ENCODE data around the gene SCEL.

SCEL gene

DNA sequence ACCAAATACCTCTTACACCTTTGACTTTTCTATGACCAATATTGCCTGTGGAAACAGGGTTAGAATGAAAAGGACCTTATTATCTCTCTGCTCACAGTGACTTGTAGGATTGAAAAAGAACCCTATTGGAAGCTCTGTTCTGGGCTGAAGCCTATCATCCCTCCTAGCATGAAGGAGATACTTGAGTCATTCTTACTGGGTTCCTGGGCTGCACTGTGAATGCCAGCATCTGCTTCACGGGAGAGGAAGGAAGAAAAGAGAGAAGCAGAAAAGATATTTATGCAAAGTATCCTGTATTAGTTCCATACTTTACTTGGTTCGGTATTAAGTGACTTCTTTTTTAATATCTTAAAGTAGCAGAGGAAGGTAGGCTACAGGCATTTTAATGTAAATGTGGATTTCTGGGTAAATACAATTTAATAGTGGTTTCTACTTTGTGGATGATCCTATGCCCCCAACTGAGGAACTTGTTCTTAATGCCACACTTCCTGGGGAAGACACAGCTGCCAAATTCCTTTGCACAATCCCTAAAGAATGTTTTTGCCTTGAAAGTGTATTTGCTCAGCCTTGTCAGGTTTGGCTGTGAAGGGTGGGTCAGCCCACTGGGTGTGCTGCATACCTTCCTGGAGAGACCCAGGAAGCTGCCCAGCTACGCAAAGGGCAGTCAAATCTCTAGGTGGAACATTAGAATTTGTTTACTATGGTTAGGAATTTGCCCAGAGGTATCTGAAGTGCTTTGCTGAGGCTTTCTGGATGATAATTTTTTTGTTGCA, 13.7 kb upstream of the SCEL start:
- DNase-seq = peak in 1 of 4 experiments; percentile 18

DNA sequence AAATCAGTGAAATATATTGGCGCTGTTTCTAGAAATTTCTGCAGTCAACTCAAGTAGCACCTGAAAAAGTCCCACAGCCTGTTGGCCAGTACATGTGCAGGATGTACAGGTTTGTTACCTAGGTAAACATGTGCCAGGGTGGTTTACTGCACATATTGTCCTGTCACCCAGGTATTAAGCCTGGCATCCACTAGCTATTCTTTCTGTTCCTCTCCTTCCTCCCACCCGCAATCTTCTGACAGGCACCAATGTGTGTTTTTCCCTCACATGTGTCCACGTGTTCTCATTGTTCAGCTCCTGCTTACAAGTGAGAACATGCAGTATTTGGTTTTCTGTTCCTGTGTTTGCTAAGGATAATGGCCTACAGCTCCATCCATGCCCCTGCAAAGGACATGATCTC, 13.1 kb upstream of the SCEL start:
- DNase-seq = no peak

DNA sequence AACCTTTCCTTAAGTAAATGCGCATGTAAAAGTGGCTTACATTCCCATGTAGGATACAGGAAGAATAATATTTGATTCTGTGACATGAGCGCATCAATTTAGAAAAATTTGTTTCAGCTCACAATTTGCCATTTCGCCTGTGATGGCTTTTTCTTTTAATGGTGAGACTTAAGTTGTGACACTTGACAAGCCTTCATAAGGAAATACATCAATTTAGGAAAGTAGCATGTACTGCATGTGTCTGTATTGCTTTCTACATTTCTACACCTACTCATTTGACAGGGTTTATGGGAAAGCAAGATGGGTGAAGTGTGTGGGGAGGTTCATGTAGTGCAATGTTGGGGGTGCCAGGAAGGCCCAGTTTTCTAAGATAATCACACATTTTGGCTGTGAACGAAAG, 12.1 kb upstream of the SCEL start:
- no peak for DNase-seq

DNA sequence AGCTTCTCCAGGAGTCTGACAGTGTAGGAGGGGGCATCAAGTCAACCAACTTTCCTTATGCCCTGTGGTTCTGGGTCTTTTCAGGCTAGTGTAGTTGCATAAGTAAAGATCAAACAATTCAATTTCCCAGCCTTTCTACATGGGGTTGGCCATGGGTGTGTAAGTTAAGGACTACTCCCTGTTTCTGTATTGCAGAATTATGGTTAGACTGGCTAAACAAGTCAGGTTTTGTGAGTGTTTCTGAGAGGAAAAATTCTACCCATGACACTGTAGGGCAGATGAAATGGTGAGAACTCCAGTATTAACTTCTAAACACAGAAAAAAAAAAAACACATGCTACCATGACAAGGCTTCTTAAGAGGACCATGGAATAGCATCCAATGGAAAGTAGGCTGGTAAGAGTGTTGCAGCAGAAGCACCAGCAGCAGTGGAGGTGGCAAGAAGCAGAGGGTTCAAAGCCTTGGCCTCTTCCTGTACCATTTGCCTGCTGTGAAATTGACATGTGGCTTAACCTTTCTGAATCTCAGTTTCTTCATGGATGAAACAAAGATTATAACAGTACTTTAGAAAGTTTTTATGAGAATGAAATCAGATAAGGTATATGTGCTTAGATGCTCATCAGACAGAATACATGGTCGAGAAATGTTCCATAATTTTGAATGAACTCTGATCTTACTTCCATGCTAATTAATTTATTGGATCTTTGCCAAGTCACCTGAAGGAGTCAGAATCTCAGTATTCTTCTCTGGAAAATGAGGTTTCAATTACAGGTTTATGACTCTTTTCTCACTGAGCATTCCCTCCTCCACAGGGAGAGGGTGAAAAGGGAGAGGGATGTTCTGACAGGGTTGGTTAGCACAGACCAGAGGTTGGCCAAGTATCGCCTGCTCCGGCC, 11.4 kb upstream of the SCEL start:
- DNase-seq = no peak

DNA sequence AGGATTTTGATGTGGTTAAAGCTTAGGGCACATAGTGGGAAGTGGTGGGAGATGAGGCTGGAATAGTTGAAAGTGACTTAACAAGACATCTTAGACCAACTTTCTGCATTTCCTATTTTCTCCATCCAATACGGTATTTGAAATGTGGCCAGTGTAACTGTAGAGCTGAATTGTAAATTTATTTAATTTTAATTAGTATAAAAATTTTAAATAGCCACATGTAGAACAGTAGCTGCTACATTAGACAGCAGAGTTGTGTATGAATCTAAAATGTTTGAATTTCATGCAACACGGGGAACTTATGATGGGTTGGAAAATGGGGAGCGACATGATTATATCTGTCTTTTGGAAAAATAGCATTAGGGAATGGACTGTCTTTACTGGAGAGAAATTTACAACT, 7.1 kb upstream of the SCEL start:
- DNase-seq = no peak

DNA sequence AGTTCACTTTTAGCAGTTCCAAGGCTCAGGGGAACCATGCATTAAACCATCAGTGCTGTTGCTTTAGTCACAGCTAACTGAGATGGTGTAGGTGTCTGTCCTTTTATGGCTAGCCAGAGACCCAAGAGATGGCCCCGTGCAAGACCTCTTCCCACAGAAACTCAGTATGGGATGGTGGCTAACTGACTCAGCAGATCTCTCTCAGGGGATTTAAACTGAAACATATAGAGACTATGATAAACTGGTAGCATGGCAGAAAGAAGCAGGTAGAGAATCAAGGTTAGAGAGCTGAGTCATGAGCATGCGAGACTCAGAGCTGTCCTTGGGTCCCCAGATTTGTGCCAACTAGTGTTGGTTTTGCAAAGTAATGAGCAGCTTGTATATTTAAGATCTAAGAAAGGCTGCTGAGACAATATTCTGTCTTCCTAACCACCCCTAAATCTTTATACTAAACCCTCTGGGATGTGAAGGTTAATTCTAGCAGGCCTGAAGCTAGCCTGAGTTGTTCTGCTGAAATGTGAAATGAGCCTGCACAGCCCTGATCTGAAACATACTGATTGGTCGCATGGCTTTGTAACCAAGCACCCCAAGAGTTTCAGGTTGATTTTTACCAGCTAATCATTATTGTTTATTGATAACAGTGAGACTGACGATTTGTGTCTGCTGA, 6.5 kb upstream of the SCEL start:
- DNase-seq = no peak

DNA sequence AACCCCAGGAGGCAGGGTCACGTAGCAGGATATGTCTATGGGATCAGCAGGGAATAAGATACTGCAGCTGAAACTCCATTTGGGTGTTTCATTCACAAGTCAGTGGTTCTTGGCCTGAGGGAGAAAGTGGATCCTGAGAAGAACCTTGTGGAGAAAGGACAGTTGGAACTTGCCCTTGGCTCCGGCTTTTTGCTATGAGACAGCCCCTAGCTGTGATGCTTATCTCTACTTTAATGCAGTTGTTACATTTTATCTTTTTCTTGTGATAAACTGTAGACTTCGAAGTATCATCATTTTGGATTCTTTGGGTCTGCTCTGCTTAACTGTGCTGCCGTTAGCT, 6.0 kb upstream of the SCEL start:
- DNase-seq = no peak

DNA sequence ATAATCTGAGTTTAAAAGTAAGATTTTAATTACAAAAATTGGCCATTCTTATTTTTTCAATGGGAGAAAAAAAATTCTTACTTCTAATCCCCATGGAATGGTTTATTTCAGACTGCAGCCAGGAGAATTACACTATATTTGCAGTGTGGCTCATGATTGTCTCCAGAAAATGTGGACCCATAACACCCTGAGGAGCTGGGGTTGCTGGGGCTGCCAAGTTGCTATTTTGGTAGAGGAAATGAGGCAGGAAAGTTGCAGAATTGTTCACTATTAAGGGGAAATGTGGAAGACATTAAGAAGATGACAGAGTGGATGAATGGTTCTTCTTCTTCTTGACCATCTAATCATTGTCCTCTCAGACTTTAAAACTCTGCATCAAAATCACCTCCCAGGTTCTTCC, 4.6 kb upstream of the SCEL start:
- DNase-seq = peak in 1 of 4 experiments; percentile 11

DNA sequence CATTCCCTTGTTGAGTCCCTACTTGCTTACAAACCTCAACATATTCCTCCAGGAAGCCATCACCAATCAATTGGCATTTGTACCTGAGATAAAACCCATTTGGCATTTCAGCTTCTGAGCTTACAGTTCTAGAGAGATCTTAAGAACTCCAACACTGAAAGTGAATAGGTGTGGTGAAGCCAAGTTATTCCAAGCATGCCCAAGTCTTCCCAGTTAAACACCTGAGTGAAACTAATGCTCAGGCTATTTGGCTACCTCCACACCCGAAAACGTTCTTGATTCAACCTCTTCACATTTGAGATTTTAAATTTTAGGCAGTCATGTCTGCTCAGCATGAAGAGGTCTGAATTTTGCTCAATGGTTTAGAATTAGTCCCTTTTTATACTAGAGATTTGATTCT, 2.5 kb upstream of the SCEL start:
- DNase-seq = no peak

DNA sequence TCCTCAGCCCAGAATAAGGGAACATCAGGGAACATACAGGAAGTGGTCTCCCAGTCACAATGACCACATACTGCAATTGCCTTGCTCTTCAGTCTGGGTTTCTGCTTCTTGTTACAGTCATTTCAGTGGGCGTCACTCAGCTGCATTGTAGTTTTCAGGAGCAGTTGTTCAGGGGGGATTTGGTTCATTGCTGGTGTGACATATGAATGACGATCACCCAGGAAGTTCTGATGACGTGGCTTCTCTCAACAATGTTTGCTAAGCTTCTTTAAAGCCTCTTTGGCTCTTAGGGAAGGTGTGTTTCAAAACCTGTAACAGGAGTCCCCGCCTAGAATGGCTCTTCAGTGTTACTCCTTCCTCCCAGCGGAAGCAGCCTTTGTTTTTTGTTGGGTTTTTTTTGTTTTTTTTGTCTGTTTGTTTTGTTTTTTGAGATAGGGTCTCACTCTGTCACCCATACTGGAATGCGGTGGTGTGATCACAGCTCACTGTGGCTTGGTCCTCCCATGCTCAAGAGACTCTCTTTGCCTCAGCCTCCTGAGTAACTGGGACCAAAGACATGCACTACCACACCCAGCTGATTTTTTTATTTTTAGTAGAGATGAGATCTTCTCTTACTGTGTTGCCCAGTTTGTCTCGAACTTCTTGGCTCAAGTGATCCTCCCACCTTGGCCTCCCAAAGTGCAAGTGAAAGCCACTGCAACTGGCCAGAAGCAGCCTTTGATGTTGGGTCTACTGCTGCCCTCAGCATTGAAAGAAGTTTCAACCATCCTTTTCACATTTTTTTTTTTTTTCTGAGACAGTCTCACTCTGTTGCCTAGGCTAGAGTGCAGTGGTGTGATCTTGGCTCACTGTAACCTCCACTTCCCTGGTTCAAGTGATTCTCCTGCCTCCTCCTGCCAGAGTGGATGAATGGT, 1.4 kb upstream of the SCEL start:
- peak; percentile 39 to 77 (median 62) for DNase-seq

DNA sequence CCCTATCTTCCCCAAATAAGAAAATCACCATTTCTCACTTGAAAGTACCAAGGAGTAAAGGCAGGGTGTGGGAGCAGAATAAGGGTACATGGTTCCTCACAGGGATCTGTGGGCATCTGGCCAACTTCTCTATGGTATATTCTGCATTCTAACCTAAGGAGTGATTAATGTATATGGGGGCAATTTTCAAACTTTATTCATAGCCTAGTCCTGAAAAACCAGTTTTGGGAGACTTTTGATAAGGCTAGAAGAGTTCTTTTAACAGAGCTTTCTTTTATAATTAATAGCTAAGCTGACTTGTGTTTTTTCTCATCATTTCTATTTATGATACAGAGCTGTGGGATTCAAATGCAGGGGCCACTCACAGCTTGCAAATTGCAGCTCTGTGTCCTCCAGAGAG, 852 bp downstream of the SCEL start:
- DNase-seq = no peak

DNA sequence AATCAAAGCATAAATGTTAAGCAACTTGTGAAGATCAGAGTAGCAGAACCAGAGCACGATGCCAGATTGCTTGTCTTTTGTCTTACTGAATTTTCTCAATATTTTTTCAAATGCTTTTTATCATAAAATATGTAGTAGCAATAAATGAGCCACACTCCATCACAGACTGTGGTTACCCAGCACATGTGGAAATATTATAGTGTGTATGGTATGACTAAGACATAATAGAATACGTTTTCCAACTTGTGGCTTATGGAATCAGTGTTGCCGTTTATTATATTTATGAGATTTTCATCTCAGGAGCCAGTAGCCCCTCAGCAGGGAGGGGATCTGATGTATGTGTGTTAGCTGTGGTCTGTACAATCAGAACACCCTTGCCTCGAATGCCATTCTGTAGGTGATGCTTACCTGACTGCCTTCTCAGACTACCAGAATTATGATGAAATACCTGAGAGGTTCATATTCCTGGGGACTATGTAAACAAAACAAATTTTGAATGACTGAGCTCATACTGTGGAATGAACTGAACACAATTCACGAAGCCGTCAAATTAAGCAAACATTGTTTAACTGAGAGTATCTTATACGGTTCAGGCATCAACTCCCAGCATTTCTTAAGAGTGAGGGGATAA, 1.9 kb downstream of the SCEL start:
- DNase-seq = no peak

DNA sequence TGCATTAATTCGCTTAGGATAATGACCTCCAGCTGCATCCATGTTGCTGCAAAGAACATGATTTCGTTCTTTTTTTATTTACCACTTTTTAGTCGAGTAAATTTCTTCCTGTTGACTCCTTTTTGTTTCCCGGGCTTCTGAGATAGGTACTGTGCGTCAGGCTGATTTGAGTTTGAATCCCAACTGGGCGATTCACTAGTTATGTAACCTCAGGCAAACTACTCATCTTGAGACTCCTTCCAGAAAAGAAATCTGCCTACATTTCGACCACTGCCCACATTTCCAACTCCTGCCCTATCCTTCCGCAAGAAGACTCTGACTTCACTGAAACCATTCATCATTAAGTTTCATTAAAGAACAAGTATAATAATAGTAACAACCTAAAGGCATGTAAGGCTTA, 8.2 kb downstream of the SCEL start:
- no peak for DNase-seq

DNA sequence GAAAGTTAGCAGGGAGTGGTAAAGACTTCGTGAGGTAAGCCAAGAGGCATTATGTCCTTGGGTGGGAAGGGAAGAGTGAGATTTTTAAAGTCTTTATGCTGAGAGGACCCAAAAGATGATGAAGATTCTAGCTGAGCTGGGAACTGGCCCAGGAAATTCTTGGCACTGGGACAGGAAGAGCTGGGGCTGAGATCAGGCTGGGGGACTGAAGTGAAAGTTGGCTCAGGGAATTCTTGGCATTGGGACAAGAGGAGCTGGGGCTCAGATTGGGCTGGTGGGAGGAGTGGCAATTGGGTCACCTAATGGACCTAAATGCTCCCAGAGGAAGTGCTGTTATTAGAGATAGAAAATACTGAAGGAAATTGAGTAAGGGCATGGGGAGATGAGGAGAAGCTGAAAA, 8.8 kb downstream of the SCEL start:
- DNase-seq = peak in 2 of 4 experiments; percentile 9 to 19

DNA sequence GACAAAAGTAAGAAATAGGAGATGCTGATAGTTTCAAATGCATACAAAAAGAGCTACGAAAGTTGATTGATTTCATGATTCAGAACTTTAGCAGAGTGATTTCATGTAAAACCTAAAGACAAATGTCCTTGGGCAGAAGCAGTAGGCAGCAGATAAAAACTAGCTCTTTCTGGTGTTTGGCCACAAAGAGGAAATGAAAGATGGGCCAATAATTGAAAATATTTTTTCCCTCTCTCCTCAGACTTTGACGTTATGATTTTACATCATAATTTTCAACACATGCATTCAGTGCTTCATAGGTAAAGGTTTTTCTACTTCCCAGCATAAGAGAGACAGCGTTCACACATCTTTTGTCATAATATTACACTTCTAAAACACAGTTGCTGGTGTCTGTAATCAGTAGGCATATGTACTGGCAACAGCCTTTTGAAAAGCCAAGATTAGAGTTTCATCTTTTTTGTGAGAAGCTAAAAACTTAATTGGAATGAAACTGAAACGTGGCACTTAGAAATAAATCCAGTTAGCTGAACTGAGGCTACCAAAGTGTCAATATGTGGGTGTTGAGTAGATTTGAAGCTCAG, 9.3 kb downstream of the SCEL start:
- DNase-seq = peak in 2 of 4 experiments; percentile 7 to 23

DNA sequence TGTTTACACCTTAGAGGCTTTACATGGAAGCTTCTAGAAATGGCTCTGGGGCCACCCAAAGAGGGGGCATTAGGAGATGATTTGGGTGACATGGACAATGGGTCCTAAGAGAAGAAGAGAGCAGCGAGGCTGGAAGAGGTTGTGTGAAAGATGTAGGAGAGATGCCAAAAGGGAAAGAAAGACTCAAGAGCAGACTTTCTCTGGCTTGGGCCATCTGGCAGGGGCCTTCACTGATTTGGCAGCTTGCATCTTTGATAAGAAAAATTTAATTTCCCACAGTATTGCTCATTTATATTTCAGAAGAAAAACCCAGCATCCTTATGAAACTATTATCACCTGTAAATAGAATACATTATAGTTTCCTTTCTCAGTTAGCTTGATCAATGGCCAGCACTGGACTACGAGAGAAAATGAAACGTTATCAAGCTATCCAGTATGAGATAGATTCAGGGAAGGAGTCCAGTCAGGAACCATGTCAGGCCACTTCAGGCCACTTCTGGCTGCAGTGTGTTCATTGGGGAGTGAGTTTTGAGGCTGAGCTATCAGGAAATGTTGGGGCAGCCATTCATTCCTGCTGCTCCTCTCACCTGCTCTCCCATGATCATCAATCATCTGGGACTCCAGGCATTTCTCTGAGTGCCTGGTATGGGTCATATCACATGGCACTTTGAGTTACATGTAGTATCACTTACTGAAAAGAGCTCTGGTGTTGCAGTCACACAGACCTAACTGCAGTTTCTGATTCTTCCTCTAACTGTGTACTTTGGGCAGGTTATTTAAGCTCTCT, 10.3 kb downstream of the SCEL start:
- DNase-seq = no peak

DNA sequence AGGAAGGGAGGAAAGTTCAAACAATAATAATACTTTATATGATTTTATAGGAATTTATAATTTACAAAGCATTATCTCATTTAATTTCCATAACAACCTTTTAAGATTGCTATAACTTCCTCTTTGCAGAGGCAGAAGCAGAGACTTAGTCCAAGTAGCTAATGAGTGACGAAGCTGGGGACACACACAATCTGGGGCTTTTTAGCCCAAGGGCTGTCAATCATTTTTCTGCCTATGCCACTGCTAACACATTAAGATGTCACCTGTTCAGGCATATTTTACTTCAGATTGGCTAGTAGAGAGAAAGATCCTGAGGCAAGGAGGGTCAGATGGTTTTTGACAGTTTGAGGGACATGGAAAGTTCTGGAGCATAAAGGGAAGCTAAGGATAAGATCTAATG, 12.6 kb downstream of the SCEL start:
- no peak for DNase-seq

DNA sequence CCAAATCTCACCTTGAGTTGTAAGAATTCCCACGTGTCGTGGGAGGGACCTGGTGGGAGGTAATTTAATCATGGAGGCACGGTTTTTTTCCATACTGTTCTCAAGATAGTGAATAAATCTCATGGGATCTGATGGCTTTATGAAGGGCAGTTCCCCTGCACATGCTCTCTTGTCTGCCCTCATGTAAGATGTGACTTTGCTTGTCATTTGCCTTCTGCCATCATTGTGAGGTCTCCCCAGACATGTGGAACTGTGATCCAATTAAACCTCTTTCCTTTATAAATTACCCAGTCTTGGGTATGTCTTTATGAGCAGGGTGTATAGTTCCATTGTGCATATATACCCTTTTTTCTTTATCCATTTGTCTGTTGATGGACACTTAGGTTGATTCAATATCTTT, 13.1 kb downstream of the SCEL start:
- DNase-seq = no peak

DNA sequence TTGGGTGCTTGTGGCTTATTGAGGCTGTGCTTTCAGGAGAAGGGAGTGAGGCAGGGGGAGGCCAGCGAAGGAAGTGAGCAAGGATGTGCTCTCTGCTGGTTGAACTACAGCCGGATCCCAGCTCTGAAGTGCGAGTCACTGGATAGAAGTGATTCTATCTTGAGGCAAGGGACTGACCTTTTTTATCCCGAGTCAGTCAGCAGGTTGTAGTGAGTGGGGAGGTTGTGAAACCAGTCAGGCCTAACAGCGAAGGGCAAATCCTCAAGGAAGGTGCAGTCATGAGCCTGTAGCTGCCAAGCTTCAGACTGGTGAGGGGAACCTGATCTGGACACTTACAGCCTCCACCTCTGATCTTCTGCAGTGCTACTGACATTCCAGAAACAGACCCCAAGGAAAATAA, 18.6 kb downstream of the SCEL start:
- DNase-seq = peak in 2 of 4 experiments; percentile 4 to 11

DNA sequence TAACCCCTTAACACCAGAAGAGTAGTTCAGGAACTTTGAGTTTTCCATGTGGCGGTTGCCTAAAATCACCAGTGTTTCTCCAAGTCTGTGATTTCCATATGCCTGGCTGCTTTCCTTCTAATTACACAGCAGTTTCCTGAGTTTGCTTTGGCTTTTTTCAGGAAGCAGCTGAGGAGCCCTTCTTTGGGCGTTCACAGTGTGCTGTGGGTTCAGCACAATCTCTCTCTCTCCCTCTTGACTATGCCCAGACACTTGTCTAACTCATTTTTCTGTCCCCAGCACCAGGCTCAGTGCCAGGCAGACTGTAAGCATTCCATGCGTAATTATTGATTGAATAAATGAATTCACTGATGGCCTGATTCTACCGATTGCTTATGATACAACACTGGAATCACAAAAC, 19.7 kb downstream of the SCEL start:
- no peak for DNase-seq

DNA sequence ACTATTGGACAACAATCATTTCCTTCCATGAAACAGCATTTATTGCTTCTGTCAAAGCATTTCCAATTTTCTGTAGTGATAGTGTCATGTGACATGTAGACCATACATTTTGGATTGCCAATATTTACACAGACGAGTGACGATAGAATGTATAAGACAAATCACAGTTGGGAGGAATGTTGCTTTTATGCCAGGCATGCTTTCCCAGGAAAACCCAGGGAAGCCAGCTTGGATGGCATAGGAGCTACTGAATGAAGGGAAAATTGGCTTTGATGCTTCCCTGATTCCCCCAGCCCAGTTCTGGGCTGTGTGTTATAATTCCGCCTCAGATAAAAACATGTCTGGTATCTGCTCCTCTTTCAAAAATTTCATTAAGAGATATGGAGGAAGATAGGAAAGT, 22.5 kb downstream of the SCEL start:
- no peak for DNase-seq

All from suppressor macrophage (primary cell).